ENCODE measurements around the gene MYL10.

DNA sequence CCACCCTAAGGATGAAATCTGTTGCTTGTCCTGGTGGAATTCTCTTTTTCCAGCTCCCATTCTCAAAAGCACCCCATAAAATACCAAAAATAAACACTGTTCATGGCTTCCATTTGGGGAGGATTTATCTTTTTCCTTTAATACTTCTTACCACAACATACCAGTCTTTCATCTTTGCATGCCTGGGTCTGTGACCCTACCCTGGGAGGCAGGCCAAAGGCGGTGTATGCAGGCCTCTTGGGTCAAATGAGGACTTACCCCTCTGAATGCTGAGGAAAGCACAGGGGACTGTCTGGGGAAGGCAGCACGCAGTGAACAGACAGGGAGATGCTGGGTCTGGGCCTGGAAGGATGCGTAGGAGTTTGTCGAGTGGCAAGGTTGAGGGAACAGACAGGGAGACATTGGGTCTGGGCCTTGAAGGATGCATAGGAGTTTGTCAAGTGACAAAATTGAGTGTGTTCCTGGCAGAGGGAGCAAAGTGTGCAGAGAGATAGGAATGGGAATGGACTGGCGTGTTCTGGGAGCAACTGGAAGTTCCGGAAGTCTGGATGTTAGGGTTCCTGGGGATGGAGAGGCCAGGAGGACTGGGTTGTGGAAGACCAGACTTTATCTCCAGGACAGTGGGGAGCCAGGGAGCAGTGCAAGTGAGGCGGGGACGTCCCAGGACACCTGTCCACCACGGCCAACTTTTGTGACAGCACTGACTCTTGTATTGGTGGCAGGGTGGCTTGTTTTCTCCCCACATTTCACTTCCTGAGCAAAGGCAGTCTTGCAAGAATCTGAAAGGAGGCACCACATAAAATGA lies 40.8 kb downstream of the MYL10 start:
- TF ChIP-seq, protein P1, sequence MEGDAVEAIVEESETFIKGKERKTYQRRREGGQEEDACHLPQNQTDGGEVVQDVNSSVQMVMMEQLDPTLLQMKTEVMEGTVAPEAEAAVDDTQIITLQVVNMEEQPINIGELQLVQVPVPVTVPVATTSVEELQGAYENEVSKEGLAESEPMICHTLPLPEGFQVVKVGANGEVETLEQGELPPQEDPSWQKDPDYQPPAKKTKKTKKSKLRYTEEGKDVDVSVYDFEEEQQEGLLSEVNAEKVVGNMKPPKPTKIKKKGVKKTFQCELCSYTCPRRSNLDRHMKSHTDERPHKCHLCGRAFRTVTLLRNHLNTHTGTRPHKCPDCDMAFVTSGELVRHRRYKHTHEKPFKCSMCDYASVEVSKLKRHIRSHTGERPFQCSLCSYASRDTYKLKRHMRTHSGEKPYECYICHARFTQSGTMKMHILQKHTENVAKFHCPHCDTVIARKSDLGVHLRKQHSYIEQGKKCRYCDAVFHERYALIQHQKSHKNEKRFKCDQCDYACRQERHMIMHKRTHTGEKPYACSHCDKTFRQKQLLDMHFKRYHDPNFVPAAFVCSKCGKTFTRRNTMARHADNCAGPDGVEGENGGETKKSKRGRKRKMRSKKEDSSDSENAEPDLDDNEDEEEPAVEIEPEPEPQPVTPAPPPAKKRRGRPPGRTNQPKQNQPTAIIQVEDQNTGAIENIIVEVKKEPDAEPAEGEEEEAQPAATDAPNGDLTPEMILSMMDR (conservative IDR thresholded peaks at IDR 0.05; ENCODE audit: low read length), result no peak
- no peak for TF ChIP-seq EZH2phosphoT487 (IDR thresholded peaks at IDR 0.05; ENCODE audit: borderline replicate concordance, low read depth, low read length)
